Measurements from ENCODE around the gene LHFPL4.
"Not testable (repeated sequence)": the region's sequence is repeated elsewhere in the genome, so short reads cannot be mapped to it uniquely, and the experiment has no call there.

LHFPL4 gene

GRCh38 chr3:9534429-9534828 lies 19.2 kb downstream of the LHFPL4 start:
- no peak for DNase-seq

DNA sequence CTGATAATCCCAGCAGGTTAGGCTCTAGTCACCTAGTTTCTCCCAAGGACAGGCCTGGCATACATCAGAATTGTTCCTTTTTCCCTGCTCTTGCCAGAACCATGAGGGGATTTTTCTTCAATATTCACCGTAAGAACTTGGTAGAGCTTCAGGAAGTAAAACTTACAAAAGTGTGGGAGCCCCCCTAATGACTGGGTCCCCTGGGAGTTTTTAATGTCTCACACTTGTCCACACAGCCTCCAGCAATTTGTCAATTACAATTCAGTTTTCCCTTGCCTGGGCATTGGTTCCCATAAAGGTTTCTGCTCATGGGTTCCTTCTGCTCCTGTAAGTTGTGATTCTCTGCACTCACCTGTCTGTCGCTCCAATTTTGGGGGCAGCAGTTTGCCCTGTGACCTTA lies 28.5 kb downstream of the LHFPL4 start:
- DNase-seq = no peak

GRCh38 chr3:9514956-9515355 lies 38.7 kb downstream of the LHFPL4 start:
- DNase-seq = no peak

DNA sequence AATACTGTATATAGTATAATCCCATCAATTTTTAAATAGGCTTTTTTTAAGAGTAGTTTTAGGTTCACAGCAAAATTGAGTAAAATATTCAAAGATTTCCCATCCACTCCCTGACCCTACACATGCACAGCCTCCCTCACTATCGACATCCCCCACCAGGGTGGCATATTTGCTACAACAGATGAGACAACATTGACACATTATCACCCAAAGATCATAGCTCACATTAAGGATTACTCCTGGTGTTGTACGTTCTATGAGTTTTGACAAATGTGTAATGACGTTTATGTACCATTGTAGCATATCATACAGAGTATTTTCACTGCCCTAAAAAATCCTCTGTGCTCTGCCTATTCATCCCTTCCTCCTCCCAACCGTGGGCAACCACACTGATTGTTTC lies 39.3 kb downstream of the LHFPL4 start:
- DNase-seq = no peak

DNA sequence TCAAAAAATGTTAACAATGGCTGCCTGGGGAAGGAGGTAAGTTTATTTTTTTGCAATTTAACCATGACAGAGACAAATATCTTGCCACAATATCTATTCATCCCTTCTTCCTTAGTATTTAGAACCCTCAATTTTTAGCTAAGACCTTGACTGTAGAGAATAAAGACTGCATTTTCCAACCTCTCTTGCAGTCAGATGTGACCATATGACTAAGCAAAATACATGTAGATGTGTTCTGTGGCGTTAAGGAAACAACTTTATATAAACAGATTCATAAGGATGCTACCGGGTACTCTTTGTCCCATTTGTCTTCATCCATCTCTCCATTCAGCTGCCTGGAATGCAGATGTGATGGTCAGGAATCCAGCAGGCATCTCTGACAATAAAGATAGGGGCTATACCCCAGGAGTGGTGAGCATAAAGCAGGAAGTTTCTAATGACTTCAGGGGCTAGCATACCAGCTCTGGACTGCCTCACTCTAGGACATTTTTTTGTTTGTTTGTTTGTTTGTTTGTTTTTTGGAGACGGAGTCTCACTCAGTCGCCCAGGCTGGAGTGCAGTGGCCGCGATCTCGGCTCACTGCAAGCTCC lies 41.1 kb downstream of the LHFPL4 start:
- DNase-seq = no peak

GRCh38 chr3:9508781-9509180 lies 44.8 kb downstream of the LHFPL4 start:
- no peak for DNase-seq

DNA sequence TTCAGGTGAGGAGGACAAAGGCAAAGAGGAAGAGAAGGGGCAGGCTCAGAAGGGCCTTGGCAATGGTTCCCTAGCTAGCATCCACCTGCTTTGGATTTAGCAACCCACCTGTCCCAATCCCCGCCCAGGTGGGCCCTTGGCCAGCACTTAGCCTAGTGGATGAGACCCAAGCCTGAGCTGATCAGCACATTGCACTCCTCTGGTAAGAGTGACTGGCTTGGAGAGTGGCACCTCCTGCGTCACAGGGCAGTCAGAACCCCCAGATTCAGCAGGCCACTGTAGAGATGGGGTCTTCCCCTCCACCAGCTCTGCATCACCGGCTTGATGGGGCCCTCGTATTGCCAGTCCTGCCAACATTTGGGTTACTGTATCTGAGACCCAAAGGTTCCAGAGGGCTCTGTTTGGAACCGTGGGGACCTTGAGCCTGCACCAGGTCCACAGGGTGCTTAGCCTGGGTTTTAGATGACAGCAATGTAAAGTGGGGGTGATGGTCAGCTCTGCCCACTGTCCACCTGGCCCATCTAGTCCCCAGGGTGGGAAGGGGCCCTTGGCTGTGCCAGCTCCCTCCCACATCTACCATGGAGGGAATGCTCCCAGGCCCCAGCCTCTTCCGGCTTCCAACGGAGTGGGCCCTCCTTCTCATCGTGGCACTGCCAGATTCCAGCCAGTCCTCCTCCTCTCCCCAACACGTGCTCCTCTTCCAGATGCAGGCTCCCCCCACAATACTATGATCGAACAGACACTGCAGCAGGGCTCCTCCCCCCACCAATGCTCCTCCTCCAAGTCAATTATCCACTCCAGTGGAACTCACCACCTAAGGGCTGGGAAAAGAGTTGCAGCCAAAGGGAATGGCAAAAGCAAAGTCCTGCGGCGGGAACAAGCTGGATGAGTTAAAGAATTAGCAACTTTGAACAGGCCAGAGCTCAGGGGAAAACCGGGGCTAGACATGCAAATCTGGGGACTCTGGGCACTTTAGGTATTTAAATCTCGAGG lies 45.7 kb downstream of the LHFPL4 start:
- DNase-seq = no peak

DNA sequence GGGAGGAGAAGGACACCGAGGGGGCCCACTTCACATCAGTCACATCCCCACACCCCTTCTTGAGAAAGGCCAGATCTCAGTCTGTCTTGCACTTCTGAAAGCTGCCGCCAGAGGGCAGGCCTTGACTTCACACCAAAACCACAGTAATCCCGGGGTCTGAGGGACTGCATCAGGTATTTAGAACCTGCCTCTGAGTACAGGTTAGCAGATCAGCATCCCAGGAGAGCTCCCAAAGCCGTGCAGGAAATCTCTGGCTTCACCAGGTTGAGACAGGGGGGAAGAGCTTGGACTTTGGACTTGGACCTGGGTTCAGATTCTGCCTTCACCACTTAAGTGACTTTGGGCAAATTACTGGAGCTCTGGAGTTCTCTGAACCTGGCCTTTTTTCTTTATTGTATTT lies 50.3 kb downstream of the LHFPL4 start:
- DNase-seq = peak; percentile 67

DNA sequence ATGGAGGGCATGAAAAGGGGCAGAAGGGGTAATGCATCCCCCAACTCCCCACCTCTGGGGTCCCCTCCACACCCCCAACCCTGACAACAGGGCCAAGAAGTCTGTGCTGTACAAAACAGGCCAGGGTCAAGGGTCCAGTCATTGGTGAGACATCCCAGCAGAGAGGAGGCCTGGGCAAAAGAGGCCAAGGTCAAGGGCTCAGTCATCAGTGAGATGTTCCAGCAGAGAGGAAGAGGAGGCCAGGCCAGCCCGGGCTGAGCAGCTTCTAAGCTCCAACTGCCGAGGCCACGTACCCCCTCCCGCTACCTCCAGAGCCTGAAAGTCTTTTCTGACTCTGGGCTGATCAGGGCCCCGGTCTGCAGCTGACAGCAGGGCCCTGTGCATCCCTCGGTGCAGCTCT lies 52.4 kb downstream of the LHFPL4 start:
- no peak for DNase-seq

DNA sequence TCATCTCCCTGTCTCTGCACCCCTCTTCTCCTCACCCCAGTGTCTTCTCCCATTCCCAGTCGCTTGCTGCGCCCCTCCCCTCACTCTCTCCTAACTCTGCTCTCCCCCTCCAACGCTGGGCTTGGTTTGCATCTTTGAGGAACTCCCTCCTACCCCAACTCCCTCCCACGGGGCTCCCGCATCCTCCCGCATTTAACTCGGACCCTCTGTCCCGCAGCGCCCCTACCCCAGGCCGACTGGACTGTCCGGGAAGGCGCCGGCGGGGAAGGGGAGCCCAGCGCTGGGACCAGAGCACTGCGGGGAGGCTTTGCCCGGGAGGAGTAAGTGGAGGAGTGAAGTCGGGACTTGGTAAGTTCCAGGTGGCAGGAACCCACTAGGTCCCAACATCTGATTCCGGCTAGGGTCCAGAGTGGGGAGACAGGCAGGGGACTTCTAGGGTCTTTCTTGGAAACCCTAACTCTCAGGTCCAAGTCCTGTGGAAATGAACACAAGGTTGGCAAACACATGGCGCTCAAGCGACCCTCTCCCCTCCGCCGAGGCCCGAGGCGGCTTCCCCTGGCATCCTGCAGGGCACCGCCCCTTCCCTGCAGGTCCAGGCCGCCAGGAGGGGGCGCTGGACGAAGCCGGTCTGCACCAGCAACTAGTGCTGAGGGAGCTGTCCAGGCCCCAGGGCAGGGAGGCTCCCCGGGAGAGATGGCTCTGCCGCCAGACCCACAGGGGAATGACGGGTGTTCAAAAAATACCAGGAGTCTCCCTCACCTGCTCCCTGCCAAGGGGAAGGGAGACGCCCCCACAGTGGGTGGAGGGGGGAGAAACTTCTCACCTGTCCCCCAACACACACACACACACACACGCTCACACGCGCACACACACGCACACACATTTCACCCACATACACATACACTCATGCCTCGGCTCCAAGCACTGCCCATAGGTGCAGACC lies 53.2 kb downstream of the LHFPL4 start:
- peak; percentile 22 for DNase-seq

- DNase-seq = no peak
These were observed 54.0 kb downstream of the LHFPL4 start for GRCh38 chr3:9499455-9500107.

DNA sequence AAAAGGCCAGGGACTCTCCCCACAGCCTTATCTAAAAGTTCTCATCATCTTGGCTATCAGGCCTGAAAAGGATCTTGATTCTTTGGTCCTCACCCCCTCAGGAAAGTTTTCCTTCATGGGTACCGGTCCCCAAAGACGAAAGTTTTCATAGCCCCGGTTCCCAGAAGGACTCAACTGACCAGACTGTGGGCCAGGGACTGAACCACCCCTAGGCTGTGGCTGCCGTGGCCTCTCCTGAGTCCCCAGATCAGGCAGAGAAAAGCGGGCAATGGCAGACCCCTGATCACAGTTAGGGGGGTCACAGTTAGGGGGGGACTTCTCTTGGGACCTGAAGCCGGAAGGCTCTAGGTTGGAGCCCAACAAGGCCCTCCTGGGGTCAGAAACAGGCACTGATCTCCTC lies 54.8 kb downstream of the LHFPL4 start:
- DNase-seq = no peak

- DNase-seq = no peak
These were observed 55.6 kb downstream of the LHFPL4 start for GRCh38 chr3:9497821-9498565.

DNA sequence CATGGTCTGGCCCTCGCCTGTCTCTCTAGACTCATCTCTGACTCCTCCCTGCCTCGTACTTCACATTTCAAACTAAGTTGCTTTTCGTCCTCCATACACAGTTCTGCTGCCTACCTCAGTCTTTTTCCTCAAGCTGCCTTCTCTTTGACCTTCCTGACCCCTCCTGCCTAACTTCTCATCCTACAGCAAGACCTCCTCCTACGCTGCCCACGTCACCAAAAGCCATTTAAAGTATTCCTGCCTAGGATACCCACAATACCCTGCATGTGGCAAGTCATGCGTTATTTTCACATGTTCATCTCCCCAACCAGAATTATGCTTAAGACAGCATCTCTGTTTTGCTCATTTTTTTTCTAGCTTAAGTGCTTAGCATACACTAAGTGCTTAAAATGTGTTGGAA lies 56.7 kb downstream of the LHFPL4 start:
- no peak for DNase-seq

DNA sequence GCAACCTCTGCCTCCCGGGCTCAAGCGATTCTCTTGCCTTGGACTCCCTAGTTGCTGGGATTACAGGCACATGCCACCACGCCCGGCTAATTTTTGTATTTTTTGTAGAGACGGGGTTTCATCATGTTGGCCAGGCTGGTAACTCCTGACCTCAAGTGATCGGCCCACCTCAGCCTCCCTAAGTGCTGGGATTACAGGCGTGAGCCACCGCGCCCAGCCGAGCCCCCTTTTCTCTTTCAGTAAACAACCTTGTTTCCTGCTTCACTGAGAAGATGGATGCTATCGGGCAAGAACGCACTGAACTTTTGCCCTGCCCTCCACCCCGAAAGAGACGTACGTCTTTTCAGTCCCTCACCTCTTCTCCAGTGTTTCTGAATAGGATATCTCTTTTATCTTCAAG lies 59.6 kb downstream of the LHFPL4 start:
- not testable (repeated sequence) for DNase-seq

GRCh38 chr3:9491506-9491905 lies 62.1 kb downstream of the LHFPL4 start:
- no peak for DNase-seq

DNA sequence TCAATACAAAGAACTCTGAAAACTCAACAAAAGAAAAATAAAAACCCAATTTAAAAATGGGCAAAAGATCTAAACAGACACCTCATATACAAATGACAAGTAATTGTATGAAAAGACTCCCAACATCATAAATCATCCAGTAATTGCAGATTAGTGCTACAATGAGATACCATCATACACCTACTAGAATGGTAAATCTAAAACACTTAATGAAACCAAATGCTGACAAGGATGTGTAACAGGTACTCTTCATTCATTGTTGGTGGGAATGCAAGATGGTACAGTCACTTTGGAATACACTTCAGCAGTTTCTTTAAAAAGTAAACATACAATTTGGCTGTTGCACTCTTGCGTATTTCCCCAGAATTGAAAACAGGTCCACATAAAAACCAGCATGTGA lies 68.4 kb downstream of the LHFPL4 start:
- DNase-seq = no peak

- no peak for DNase-seq
These were observed 73.4 kb downstream of the LHFPL4 start for GRCh38 chr3:9480265-9480664.

GRCh38 chr3:9476935-9477334 lies 76.7 kb downstream of the LHFPL4 start:
- no peak for DNase-seq

GRCh38 chr3:9474482-9474881 lies 79.1 kb downstream of the LHFPL4 start:
- no peak for DNase-seq

DNA sequence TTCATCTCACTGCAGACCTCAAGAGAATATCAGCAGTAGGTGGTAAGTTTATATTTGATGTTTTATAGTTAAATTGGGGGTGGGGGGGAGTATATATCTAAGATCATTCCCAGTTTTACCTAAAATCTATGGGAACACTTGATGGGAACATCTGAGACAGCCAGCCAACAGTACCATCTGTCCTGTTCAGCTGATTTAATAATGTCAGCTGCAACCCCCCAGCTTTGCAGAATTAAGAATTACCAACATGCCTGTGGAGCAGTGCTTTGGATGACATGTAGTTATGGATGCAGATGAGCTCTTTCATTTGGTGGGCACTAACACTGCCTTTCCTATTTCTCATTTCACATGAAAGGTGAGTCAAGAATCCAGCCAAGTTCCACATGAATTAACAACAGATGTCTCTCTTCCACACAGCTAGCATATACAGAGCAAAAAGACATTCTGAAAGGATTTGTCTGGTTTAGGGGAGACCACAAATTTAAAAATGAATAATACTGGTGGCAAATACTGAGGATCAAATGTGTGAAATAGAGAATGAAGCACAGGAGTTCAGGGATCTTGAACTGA lies 80.0 kb downstream of the LHFPL4 start:
- no peak for DNase-seq

DNA sequence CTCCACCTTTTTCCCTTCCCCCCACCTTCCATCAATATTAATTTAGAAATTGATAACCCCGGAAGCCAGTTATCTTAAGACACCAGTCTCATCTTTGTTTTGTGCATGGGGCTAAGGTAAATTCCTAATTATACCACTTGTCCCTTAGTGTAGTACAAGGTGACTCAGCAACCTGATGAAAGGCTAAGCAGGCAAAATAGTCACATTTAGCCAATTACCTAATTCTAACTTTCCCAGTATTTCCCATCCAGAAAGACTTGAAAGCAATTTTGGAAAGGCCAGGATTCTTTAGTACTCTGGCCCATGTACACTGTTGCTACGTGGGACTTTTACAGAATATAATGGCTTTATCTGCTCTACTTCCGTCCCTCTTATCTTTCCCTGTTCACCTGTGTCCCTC lies 83.6 kb downstream of the LHFPL4 start:
- DNase-seq = no peak

Data from CD4-positive, alpha-beta T cell treated with Interleukin-4 for 4 hours (primary cell).